ENCODE measurements around the gene RPS24.
"Not testable (repeated sequence)": the region's sequence is repeated elsewhere in the genome, so short reads cannot be mapped to it uniquely, and the experiment has no call there.

Gene RPS24

GRCh38 chr10:78065611-78066010 is 31.9 kb downstream of the RPS24 start:
- no peak for TF ChIP-seq CTCF (IDR thresholded peaks at IDR 0.05; ENCODE audit: control insufficient read depth, extremely low read depth, insufficient read depth)
- no peak for DNase-seq (ENCODE audit: low read depth)
- H3K4me3 ChIP-seq (ENCODE audit: low read depth, low read length) = no peak overlapping the region

GRCh38 chr10:78066012-78066411 is 32.3 kb downstream of the RPS24 start:
- no peak for DNase-seq (ENCODE audit: low read depth)
- no peak overlapping the region for H3K4me3 ChIP-seq (ENCODE audit: low read depth, low read length)
- no peak for TF ChIP-seq CTCF (IDR thresholded peaks at IDR 0.05; ENCODE audit: control insufficient read depth, extremely low read depth, insufficient read depth)

GRCh38 chr10:78066728-78067430 is 33.2 kb downstream of the RPS24 start:
- DNase-seq (ENCODE audit: low read depth) = no peak
- no peak overlapping the region for H3K4me3 ChIP-seq (ENCODE audit: low read depth, low read length)
- no peak for TF ChIP-seq CTCF (IDR thresholded peaks at IDR 0.05; ENCODE audit: control insufficient read depth, extremely low read depth, insufficient read depth)

GRCh38 chr10:78069151-78069550 is 35.5 kb downstream of the RPS24 start:
- H3K4me3 ChIP-seq (ENCODE audit: low read depth, low read length) = no peak overlapping the region
- DNase-seq (ENCODE audit: low read depth) = no peak
- TF ChIP-seq CTCF (IDR thresholded peaks at IDR 0.05; ENCODE audit: control insufficient read depth, extremely low read depth, insufficient read depth) = no peak

- not testable (repeated sequence) for DNase-seq (ENCODE audit: low read depth); H3K4me3 ChIP-seq (ENCODE audit: low read depth, low read length)
These were observed 36.4 kb downstream of the RPS24 start for GRCh38 chr10:78070064-78070463.

GRCh38 chr10:78070726-78071125 is 37.1 kb downstream of the RPS24 start:
- H3K4me3 ChIP-seq (ENCODE audit: low read depth, low read length) = no peak overlapping the region
- no peak for TF ChIP-seq CTCF (IDR thresholded peaks at IDR 0.05; ENCODE audit: control insufficient read depth, extremely low read depth, insufficient read depth)
- no peak for DNase-seq (ENCODE audit: low read depth)

- no peak overlapping the region for H3K4me3 ChIP-seq (ENCODE audit: low read depth, low read length)
- TF ChIP-seq CTCF (IDR thresholded peaks at IDR 0.05; ENCODE audit: control insufficient read depth, extremely low read depth, insufficient read depth) = no peak
- no peak for DNase-seq (ENCODE audit: low read depth)
These were observed 37.6 kb downstream of the RPS24 start for GRCh38 chr10:78071140-78071856.

Data from LNCaP clone FGC (cell line).